GM23338 (cell line): ENCODE measurements around the gene PAQR8. TPM values are rescaled to one million over a fixed set of nuclear protein-coding genes. Genes with fewer than 3 reads are reported as not detected.

Experiments
- ATAC-seq: fragments of 200-7000 bp; cut with Tn5 transposase; 3 replicates; pipeline ENCODE4 v1.9.1; 2020
- DNase-seq: peaks from one replicate; pipeline ENCODE4 v3.0.0-alpha.2; 2015; ENCODE audit warnings: low spot score
- H2AFZ ChIP-seq: fragments of 200-600 bp; sonication (generic); 2 replicates; pipeline ENCODE4 v1.8.0; 2016; ENCODE audit warnings: antibody characterized with exemption, mild to moderate bottlenecking, moderate library complexity
- H3F3A ChIP-seq: fragments of 200-600 bp; sonication (generic); replicated peaks from 2 replicates; pipeline ENCODE4 v1.8.0; 2017; ENCODE audit warnings: antibody characterized with exemption, mixed run types, low read depth
- H3K27ac ChIP-seq: fragments of 200-600 bp; sonication (generic); 2 replicates; pipeline ENCODE4 v1.6.1; 2016; ENCODE audit warnings: low read depth
- H3K27me3 ChIP-seq: fragments of 200-600 bp; sonication (generic); 2 replicates; pipeline ENCODE4 v1.8.0; 2016; ENCODE audit warnings: mild to moderate bottlenecking, mixed run types, moderate library complexity; ENCODE audit not compliant: insufficient read depth
- H3K36me3 ChIP-seq: fragments of 200-600 bp; sonication (generic); 2 replicates; pipeline ENCODE4 v1.8.0; 2016; ENCODE audit warnings: mild to moderate bottlenecking; ENCODE audit not compliant: insufficient read depth
- H3K4me1 ChIP-seq: fragments of 200-600 bp; sonication (generic); 2 replicates; pipeline ENCODE4 v1.8.0; 2016; ENCODE audit warnings: mild to moderate bottlenecking, moderate library complexity; ENCODE audit not compliant: insufficient read depth
- H3K4me2 ChIP-seq: fragments of 200-600 bp; sonication (generic); 2 replicates; pipeline ENCODE4 v1.7.1; 2017; ENCODE audit warnings: mixed run types
- H3K4me3 ChIP-seq: fragments of 200-600 bp; sonication (generic); 2 replicates; pipeline ENCODE4 v1.6.1; 2016; ENCODE audit warnings: mixed run types
- H3K79me2 ChIP-seq: fragments of 200-600 bp; sonication (generic); replicated peaks from 2 replicates; pipeline ENCODE4 v1.8.0; 2017; ENCODE audit warnings: mild to moderate bottlenecking; ENCODE audit not compliant: insufficient read depth
- H3K9me2 ChIP-seq: fragments of 200-600 bp; sonication (generic); 2 replicates; pipeline ENCODE4 v1.8.0; 2017; ENCODE audit not compliant: insufficient read depth
- H4K20me1 ChIP-seq: fragments of 200-600 bp; sonication (generic); replicated peaks from 2 replicates; pipeline ENCODE4 v1.8.0; 2017; ENCODE audit warnings: mild to moderate bottlenecking; ENCODE audit not compliant: insufficient read depth
- H3K27ac Mint-ChIP-seq: 2 replicates; pipeline ENCODE4 v1.8.0; 2020; ENCODE audit warnings: inconsistent platforms, mild to moderate bottlenecking, moderate library complexity, mixed read lengths
- H3K27me3 Mint-ChIP-seq: 3 replicates; pipeline ENCODE4 v1.8.0; 2022; ENCODE audit warnings: low read depth, mild to moderate bottlenecking, moderate library complexity, mixed read lengths, inconsistent platforms; ENCODE audit not compliant: insufficient read depth, poor library complexity
- H3K36me3 Mint-ChIP-seq: 3 replicates; pipeline ENCODE4 v1.8.0; 2021; ENCODE audit warnings: low read depth, mild to moderate bottlenecking, inconsistent platforms, moderate library complexity, mixed read lengths
- H3K4me1 Mint-ChIP-seq: 3 replicates; pipeline ENCODE4 v1.8.0; 2020; ENCODE audit warnings: mild to moderate bottlenecking, inconsistent platforms, mixed read lengths
- H3K4me3 Mint-ChIP-seq: 3 replicates; pipeline ENCODE4 v1.8.0; 2021; ENCODE audit warnings: moderate library complexity, mild to moderate bottlenecking, inconsistent platforms, mixed read lengths
- H3K9me3 Mint-ChIP-seq: 3 replicates; pipeline ENCODE4 v1.8.0; 2020; ENCODE audit warnings: moderate library complexity, mild to moderate bottlenecking, inconsistent platforms, mixed read lengths
- CREB1 ChIP-seq: fragments of 250-450 bp; sonication (Bioruptor Pico); IDR thresholded peaks from 2 replicates; pipeline ENCODE4 v1.5.0; 2020; ENCODE audit warnings: low read depth, mild to moderate bottlenecking, moderate library complexity
- EZH2 ChIP-seq: fragments of 200-600 bp; sonication (generic); IDR thresholded peaks from one replicate; pipeline ENCODE4 v1.8.0; 2017; ENCODE audit warnings: antibody characterized with exemption, mild to moderate bottlenecking, low read depth; ENCODE audit not compliant: unreplicated experiment
- EZH2phosphoT487 ChIP-seq: fragments of 200-600 bp; sonication (generic); IDR thresholded peaks from one replicate; pipeline ENCODE4 v1.8.1; 2018; ENCODE audit warnings: antibody characterized with exemption; ENCODE audit not compliant: unreplicated experiment
- JUNB ChIP-seq: IDR thresholded peaks from one replicate; pipeline ENCODE4 v1.6.1; 2016; ENCODE audit warnings: antibody characterized with exemption; ENCODE audit not compliant: unreplicated experiment
- NANOG ChIP-seq: IDR thresholded peaks from 2 replicates; pipeline ENCODE4 v1.6.1; 2016; ENCODE audit warnings: antibody characterized with exemption, borderline replicate concordance
- POLR2AphosphoS5 ChIP-seq: IDR thresholded peaks from 2 replicates; pipeline ENCODE4 v1.6.1; 2016; ENCODE audit warnings: antibody characterized with exemption, low read depth
- STAT1 ChIP-seq: IDR thresholded peaks from one replicate; pipeline ENCODE4 v1.6.1; 2016; ENCODE audit warnings: antibody characterized with exemption; ENCODE audit not compliant: unreplicated experiment
- ZNF114 ChIP-seq: fragments of 250-450 bp; sonication (Bioruptor Pico); IDR thresholded peaks from 2 replicates; pipeline ENCODE4 v1.5.0; 2020; ENCODE audit warnings: mild to moderate bottlenecking, moderate library complexity
- ZNF331 ChIP-seq: fragments of 250-450 bp; sonication (Bioruptor Pico); IDR thresholded peaks from 2 replicates; pipeline ENCODE4 v1.5.0; 2020; ENCODE audit warnings: low read depth, mild to moderate bottlenecking, moderate library complexity
- ZNF462 ChIP-seq: fragments of 250-450 bp; sonication (Bioruptor Pico); IDR thresholded peaks from 2 replicates; pipeline ENCODE4 v1.5.0; 2020; ENCODE audit warnings: mild to moderate bottlenecking, moderate library complexity
- polyA plus RNA-seq: library from polyadenylated mRNA; unstranded; fragments of >200 nt; fragmentation: Nextera tagmentation; extraction: Ambion mirVana; gene quantifications from 2 replicates; pipeline ENCODE4 v1.2.1, GENCODE V29; 2016
- total RNA-seq: library from RNA; depleted of rRNA; stranded (reverse); fragments of >200 nt; shearing (Covaris generic); gene quantifications from 2 replicates; pipeline ENCODE4 v1.2.3, GENCODE V29; 2014
- TF ChIP-seq, protein P1 (sequence below): IDR thresholded peaks from 2 replicates; pipeline ENCODE4 v1.6.1; 2016; ENCODE audit warnings: antibody characterized with exemption
- TF ChIP-seq, protein P2 (sequence below): IDR thresholded peaks from one replicate; pipeline ENCODE4 v1.6.1; 2018; ENCODE audit warnings: antibody characterized with exemption; ENCODE audit not compliant: unreplicated experiment
- TF ChIP-seq, protein P3 (sequence below), 2 experiments: fragments of 200-600 bp in 1 of 2; sonication (generic) in 1 of 2; conservative IDR thresholded peaks; 2 replicates each; pipeline versions ENCODE4 v1.5.1 to v1.6.1; 2016 to 2017; ENCODE audit warnings: antibody characterized with exemption in 2 of 2, low read depth in 2 of 2, mild to moderate bottlenecking in 2 of 2, moderate library complexity in 1 of 2

Gene PAQR8
- total and polyA plus RNA-seq, 2 experiments from 2014 or later: 3.6 to 11.2 TPM

DNA sequence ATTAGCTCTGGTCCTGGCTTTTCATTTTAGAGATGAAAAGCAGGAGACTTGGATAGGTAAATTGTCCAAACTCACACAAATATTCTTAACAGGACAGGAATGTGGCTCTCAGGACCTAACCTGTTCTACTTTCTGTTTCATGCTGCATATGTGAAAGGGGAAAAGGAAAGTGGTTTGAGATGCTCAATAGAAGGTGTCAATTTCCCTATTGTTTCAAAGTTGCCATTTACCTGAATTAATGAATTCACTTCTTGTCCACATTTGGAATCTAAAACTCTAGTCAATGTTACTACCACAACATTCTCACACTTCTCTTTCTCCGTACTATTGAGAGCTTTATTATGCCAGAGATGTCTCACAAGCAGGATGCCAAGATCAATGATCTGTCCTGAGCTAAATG lies 53.4 kb downstream of the PAQR8 start:
- H3K9me2 ChIP-seq: no peaks in the 10 kb centered on the region
- TF ChIP-seq NANOG (no peak), POLR2AphosphoS5 (no peak), STAT1 (no peak), EZH2phosphoT487 (no peak), EZH2 (no peak), ZNF331 (CRISPR knock-in tag) (no peak), ZNF114 (CRISPR knock-in tag) (no peak), ZNF462 (CRISPR knock-in tag) (no peak), JUNB (no peak), CREB1 (no peak)
- TF ChIP-seq, protein P1, sequence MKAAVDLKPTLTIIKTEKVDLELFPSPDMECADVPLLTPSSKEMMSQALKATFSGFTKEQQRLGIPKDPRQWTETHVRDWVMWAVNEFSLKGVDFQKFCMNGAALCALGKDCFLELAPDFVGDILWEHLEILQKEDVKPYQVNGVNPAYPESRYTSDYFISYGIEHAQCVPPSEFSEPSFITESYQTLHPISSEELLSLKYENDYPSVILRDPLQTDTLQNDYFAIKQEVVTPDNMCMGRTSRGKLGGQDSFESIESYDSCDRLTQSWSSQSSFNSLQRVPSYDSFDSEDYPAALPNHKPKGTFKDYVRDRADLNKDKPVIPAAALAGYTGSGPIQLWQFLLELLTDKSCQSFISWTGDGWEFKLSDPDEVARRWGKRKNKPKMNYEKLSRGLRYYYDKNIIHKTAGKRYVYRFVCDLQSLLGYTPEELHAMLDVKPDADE: no peak
- TF ChIP-seq, protein P2, sequence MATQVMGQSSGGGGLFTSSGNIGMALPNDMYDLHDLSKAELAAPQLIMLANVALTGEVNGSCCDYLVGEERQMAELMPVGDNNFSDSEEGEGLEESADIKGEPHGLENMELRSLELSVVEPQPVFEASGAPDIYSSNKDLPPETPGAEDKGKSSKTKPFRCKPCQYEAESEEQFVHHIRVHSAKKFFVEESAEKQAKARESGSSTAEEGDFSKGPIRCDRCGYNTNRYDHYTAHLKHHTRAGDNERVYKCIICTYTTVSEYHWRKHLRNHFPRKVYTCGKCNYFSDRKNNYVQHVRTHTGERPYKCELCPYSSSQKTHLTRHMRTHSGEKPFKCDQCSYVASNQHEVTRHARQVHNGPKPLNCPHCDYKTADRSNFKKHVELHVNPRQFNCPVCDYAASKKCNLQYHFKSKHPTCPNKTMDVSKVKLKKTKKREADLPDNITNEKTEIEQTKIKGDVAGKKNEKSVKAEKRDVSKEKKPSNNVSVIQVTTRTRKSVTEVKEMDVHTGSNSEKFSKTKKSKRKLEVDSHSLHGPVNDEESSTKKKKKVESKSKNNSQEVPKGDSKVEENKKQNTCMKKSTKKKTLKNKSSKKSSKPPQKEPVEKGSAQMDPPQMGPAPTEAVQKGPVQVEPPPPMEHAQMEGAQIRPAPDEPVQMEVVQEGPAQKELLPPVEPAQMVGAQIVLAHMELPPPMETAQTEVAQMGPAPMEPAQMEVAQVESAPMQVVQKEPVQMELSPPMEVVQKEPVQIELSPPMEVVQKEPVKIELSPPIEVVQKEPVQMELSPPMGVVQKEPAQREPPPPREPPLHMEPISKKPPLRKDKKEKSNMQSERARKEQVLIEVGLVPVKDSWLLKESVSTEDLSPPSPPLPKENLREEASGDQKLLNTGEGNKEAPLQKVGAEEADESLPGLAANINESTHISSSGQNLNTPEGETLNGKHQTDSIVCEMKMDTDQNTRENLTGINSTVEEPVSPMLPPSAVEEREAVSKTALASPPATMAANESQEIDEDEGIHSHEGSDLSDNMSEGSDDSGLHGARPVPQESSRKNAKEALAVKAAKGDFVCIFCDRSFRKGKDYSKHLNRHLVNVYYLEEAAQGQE: no peak
- TF ChIP-seq, protein P3, sequence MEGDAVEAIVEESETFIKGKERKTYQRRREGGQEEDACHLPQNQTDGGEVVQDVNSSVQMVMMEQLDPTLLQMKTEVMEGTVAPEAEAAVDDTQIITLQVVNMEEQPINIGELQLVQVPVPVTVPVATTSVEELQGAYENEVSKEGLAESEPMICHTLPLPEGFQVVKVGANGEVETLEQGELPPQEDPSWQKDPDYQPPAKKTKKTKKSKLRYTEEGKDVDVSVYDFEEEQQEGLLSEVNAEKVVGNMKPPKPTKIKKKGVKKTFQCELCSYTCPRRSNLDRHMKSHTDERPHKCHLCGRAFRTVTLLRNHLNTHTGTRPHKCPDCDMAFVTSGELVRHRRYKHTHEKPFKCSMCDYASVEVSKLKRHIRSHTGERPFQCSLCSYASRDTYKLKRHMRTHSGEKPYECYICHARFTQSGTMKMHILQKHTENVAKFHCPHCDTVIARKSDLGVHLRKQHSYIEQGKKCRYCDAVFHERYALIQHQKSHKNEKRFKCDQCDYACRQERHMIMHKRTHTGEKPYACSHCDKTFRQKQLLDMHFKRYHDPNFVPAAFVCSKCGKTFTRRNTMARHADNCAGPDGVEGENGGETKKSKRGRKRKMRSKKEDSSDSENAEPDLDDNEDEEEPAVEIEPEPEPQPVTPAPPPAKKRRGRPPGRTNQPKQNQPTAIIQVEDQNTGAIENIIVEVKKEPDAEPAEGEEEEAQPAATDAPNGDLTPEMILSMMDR (conservative IDR thresholded peaks at IDR 0.05; ENCODE audit: low read depth in 2 of 2): no peak
- H3F3A ChIP-seq: no peaks in the 10 kb centered on the region
- Mint-ChIP-seq H3K27ac (no peak overlapping the region), H3K4me3 (no peak overlapping the region), H3K36me3 (no peaks in the 10 kb centered on the region), H3K27me3 (peaks cover 8% of the 10 kb centered on the region), H3K9me3 (no peaks in the 10 kb centered on the region), H3K4me1 (peaks cover 15% of the 10 kb centered on the region)
- no peak overlapping the region for H3K4me2 ChIP-seq
- DNase-seq (no peak), ATAC-seq (no peak)
- H3K27ac ChIP-seq: no peak overlapping the region
- H3K4me1 ChIP-seq: no peaks in the 10 kb centered on the region; the same call in 1 of the 2 replicates
- H3K36me3 ChIP-seq: no peaks in the 10 kb centered on the region
- no peak overlapping the region for H2AFZ ChIP-seq
- H3K27me3 ChIP-seq: no peaks in the 10 kb centered on the region
- no peaks in the 10 kb centered on the region for H3K79me2 ChIP-seq
- no peak overlapping the region for H3K4me3 ChIP-seq
- no peaks in the 10 kb centered on the region for H4K20me1 ChIP-seq
